Peyer's patch (tissue), 4 donors: ENCODE data around the gene MRPL43.

Source experiments
- POLR2A ChIP-seq, 2 donors: fragments of 450-650 bp; IDR thresholded peaks; one replicate each; pipeline ENCODE4 v1.5.1; 2017; ENCODE audit warnings: antibody characterized with exemption in 2 of 2, mild to moderate bottlenecking in 2 of 2, moderate library complexity in 2 of 2
- TF ChIP-seq, protein P1 (sequence below), 6 experiments: fragments of 450-650 bp in 4 of 6; fragments of 200-600 bp in 2 of 6; sonication (generic) in 1 of 6; IDR thresholded peaks; one replicate each; pipeline ENCODE4 v1.5.1; 2017 to 2019; ENCODE audit warnings: antibody characterized with exemption in 6 of 6, mild to moderate bottlenecking in 3 of 6, moderate library complexity in 1 of 6

DNA sequence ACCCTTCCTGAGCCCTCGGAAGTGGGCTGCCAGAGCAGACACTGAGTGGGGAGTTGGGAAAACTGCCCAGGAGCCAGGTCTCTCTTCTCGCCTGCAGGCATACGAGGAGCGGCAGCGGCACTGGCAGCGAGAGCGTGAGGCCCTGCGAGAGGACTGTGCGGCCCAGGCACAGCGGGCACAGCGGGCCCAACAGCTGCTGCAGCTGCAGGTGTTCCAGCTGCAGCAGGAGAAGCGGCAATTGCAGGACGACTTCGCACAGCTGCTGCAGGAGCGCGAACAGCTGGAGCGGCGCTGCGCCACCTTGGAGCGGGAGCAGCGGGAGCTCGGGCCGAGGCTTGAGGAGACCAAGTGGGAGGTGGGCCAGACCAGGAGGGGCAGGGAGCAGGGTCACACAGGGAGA lies 18.1 kb upstream of the MRPL43 start:
- TF ChIP-seq, protein P1, sequence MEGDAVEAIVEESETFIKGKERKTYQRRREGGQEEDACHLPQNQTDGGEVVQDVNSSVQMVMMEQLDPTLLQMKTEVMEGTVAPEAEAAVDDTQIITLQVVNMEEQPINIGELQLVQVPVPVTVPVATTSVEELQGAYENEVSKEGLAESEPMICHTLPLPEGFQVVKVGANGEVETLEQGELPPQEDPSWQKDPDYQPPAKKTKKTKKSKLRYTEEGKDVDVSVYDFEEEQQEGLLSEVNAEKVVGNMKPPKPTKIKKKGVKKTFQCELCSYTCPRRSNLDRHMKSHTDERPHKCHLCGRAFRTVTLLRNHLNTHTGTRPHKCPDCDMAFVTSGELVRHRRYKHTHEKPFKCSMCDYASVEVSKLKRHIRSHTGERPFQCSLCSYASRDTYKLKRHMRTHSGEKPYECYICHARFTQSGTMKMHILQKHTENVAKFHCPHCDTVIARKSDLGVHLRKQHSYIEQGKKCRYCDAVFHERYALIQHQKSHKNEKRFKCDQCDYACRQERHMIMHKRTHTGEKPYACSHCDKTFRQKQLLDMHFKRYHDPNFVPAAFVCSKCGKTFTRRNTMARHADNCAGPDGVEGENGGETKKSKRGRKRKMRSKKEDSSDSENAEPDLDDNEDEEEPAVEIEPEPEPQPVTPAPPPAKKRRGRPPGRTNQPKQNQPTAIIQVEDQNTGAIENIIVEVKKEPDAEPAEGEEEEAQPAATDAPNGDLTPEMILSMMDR (IDR thresholded peaks at IDR 0.05): no peak
- TF ChIP-seq POLR2A (IDR thresholded peaks at IDR 0.05): no peak
